Stimulated activated CD4-positive, alpha-beta T cell treated with anti-CD3 and anti-CD28 coated beads, Interleukin-12 subunit alpha, Interleukin-12 subunit beta, amount 100 ng/mL, for 48 hours (primary cell): Measurements from ENCODE around the gene ZNF407.

Experiments
- DNase-seq, 3 donors: peaks; one replicate each; pipeline ENCODE4 v3.0.0-alpha.2; 2020; ENCODE audit warnings: low read depth in 2 of 3, low spot score in 1 of 3

Gene ZNF407

DNA sequence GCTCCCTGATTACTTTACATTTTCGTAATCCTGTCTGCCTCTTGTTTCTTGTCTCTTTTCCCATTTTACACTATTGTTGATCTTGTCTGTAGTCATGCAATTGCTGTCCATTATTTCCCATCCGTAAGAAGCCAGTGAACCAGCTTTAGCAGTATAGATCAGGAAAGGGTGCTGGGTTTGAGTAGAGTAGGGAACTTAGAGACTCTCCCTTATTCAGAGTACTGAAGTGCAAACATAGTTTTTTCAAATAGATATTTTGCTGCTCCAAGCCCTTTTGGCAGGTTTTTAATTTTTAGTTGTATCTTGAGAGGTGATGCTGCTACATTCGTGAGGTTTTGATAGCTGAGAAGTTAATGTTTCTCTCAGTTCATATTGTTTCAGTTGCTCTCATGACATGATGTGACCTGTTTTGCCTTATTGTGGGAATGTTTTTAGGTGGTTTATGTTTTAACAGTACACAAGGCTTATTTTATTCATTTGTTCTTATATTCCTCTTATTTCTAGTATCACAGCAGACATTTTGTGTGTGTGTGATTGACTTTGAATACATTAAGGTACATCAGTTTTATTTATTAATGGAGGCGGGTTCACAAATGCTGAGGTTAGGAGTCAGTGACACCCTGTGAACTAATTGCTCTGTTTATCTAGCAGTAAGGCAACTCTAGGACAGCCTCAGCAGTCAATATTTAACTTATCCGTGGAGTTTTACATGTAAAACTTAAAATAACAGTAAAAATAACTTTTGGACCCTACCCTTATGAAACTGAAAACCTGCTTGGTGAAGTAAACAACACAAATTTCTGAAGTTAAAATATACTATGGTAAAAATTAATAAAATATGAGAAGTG is 118.4 kb downstream of the ZNF407 start:
- DNase-seq = no peak

DNA sequence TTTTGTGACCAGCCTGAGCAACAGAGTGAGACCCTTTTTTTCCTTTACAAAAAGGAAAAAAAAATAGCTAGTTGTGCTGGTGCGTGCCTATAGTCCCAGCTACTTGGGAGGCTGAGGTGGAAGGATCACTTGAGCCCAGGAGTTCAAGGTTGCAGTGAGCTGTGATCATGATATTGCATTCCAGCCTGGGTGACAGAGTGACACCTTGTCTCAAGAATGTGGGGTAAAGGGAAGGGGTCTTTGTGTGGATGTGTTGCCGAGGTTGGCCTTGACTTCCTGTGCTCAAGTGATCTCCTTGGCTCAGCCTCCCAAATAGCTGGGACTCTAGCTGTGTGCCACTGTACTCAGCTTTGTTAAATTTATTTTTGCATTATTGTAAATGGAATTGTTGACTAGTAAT is 120.6 kb downstream of the ZNF407 start:
- DNase-seq = no peak

DNA sequence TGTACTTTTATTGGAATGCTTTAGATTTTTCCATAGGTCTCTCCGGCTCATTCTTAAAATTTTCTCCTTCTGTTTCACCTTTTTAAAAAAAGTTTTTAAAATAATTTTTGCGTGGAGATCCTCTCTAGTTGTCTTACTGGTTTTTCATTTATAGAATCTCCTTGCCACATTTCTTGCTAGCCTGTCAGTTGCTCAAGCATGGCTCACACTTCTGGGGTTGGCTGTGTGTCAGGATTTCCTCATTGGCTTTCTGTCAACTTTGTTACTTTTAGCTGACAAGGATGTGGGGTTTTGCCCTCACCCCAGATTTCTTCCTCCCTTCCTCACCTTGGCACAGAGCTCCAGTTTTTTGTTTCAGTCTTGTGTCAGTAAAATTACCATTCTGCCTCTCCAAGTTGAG is 124.6 kb downstream of the ZNF407 start:
- no peak for DNase-seq

DNA sequence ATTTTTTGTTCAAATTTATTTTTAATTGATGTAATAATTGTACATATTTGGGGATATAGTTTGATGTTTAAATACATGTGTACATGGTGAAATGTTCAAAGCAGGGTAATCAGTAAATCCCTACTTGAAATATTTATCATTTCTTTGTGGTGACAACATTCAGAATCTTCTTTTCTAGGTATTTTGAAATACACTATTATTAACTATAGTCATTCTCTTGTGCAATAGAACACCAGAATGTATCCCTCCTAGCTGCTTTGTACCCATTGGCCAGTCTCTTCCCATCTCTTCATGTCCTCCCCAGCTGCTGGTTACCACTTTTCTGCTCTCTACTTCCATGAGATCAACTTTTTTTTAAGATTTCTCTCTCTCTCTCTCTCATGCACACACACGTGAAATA is 126.5 kb downstream of the ZNF407 start:
- no peak for DNase-seq

DNA sequence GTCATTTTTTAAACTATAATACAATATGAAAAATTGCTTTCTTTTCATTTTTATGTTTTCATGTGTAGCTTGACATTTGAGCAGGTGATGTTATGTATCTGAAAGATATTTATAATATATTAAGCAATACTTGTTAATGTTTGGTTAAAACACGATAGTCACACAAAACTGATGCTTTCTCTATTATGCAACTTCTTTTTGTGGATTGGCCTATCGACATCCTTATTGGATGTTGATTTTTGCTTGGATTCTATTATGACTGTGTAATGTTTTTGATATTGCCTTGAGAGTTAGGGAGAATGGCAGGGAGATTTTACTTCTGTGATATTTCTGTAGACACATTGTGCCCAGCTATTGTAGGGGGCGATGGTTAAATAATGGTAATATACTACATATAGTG is 128.0 kb downstream of the ZNF407 start:
- no peak for DNase-seq

DNA sequence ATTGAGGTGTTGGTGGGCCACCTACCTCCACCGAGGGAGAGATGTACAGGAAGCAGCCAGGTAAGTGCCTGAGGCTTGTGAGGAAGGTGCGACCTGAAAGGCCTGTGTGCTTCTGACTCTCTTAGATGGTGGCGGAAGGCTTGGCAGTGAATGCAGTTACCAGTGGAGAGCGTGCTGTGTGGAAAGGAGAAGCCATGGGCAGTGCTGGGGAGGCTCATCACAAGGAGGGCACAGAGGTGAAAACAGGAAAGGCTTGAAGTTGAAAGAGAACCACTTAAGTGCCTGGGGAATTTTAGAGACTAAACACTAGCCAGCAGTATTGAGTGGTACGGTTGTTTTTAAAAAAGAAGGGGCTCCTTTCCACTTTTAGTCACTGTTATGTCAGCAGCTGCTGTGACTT is 130.9 kb downstream of the ZNF407 start:
- no peak for DNase-seq

DNA sequence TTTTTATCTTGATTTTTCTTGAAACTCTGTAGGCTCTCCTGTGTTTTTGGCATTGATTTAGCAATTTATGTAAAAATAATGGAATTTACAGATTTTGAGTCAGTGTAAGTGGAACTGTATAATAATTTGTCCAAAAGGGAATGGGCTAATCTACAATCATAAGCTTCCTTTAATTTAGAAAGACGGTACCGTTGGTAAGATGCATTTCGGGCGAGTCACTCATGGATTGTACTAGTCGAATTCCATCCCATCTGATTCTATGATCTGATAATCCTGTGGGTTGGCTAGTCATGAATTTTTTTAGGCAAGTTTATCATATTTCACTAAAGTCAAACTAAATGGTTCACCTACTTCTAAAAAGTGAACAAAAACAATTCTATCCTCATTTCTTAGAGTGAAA is 133.4 kb downstream of the ZNF407 start:
- DNase-seq = no peak

DNA sequence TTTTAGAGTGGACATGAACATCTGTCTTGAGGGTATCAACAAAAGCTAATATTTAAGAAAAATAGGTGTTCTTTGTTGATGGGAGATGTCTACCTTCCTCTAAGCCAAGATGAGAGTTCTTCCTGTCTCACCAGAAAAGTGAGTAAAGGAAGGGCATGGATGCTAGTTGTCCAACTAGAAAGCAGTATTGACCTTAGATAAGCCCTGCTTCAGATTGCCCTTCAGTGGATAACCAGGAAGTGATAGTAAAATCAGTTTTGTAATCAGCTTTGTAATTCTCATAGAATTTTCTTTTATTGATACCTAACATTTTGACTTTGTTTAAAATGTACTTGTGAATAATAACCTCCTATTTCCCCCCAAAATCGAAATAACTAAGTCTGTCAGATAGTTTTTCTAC is 134.7 kb downstream of the ZNF407 start:
- DNase-seq = no peak

DNA sequence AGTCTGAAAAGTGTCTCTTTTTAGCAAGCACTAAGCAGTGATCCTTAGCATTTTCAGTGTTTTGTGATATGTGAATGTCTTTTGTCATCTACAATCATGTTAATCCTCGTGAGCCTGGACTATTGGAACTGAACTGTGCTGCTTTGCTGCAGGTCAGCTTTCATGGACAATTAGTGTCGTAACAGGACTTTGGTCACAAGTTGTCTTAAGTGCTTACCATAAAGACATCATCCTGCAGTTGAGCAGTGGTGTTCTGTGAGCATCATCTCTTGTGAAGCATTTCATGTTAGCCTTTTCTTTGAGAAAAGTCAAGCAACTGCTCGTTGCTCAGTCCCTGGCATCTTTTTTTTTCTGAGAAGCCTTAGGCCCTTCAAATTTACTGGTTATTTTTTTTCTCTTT is 135.9 kb downstream of the ZNF407 start:
- no peak for DNase-seq

DNA sequence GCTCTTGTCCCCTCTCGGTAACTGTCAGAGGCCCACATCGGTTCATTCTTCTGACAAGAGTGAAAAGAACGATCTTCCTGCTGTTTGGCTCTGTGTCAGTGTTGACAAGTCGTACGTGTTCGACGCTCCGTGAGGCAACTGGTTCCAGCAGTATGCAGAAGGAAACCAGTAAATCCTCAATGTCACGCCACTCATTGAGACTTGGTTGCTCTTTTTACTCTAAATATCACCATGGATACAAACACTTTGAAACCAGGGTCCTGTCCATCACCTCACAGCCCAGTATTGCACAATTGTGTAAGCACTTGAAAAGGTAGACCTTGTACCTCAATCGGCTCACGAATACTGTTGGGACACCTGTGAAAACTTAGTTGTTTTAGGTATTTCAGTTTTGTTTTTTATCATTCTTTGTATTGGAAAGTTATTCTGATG is 136.4 kb downstream of the ZNF407 start:
- no peak for DNase-seq

DNA sequence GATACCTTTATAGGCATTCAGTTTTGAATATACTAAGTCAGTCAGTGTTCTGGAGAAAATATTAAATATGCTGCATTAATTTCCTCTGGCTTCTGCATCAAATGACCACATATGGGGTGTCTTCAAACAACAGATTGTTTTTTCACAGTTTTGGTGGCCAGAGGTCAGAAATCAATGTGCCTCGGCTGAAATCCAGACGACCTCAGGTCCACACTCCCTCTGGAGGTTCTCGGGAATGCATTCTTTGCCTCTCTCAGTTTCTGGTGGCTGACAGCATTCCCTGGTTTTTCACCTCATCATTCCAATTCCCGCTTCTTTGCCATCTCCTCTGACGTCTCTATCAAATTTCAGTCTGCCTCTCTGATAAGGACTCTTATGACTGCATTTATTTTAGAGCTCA is 142.3 kb downstream of the ZNF407 start:
- DNase-seq = no peak

DNA sequence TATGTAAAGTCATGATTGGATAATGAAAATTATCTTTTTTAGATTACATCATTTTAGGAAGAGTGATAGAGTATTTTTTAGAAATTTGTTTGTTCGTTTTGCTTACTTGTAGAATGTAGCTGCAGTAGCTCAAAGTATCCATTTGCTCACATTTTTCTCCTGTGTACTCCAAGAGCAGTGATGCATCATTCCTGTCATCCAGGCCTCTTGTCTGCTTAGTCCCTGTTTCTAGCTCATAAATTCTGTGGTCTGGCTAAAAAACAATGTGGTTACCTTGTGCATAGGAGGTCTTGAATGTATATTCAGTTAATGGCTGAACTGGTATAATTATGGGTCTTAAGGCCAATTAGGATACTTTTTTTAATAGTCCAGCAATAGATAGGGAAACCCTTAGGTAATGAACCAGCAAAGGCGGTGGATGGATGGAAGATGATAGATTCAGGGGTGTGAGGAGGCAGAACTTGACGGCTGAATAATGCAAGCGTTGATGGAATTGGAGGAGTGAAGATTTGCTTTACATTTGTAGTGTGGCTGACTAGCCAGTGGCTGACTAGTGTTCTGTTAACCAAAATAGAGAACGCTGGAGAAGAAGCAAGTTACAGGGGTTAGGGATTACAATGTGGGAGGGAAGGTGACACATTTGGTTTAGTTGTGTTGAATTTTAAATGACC is 145.0 kb downstream of the ZNF407 start:
- no peak for DNase-seq

DNA sequence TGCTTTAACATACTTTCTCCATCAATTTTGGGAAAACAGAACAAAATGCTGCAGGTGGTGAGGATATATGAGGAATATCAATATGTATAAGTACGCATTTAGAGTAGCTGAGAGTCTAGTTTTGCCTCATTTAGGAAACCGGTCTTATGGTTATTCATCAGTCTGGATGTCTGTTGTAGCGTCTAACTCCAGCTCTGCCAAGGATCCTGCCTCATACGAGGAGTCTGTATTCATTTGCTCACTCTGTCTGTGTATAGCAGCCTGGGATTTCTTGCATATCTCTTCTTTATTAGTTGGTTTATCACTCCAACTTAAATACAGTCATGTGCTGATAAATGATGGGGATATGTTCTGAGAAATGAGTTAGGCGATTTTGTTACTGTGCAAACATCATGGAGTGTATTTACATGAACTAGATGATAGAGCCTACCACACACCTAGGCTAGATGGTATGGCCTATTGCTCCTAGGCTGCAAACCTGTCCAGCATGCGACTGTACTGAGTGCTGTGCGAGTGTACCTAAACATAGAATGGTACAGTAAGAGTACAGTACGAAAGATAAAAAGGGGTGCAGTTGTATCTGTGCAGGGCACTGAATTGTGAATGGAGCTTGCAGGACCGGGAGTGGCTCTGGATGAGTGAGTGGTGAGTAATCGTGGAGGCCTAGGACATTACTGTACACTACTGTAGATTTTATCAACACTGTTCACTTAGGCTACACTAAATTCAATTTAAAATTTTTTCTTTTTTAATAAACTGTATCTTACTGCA is 148.1 kb downstream of the ZNF407 start:
- DNase-seq = no peak

DNA sequence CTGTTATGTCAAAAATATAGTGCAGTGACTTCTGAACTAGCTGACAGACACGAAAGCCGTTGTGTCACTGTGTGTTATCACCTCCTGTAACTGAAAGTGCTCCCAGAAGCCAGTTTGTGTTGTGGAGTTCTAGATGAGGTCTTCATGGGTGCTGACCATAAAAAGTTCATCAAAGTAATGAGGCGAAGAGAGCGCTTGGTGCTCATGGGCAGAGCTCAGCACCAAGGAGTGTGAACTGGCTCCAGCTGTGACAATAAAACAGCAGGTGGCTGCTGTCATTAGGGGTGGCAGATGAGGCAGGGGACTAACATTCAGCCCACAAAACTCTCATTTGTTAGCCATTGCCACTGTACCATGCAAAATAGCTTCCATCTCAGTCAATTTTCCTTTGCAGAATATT is 151.1 kb downstream of the ZNF407 start:
- no peak for DNase-seq

DNA sequence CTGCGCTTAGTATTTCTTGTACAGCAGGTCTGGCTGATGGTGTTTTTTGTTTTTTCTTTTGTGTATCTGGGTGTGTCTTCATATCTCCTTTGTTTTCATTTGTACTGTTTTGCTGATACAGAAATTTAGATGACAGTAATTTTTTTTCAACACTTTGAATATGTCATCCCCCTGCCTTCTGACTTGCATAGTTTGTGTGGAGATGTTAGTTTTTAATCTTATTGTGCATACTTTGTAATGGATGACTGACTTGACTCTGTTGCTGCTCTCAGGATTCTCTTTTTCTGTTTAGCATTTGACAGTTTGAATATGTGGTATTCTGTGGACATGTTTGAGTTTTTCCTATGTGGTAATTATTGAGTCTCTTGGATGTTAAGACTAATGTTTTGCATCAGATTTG is 161.3 kb downstream of the ZNF407 start:
- no peak for DNase-seq

DNA sequence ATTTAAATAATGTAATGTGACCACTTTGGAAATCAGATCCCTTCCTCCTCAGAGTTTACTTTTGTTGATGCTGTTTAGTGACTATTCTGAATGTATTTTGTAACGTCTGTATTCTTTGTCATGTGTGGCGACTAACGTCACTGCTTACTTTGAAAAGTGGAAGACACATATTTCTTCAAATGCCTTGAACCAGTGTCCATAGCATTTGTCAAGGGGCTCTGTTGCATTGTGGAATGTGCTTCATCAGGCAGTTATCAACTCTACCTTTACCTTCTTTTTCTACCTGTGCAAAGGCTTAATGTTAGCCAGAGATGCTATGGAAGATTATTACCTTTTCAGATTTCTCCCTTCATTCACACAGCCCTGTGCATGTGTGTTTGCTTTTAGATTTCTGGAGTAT is 162.4 kb downstream of the ZNF407 start:
- no peak for DNase-seq

DNA sequence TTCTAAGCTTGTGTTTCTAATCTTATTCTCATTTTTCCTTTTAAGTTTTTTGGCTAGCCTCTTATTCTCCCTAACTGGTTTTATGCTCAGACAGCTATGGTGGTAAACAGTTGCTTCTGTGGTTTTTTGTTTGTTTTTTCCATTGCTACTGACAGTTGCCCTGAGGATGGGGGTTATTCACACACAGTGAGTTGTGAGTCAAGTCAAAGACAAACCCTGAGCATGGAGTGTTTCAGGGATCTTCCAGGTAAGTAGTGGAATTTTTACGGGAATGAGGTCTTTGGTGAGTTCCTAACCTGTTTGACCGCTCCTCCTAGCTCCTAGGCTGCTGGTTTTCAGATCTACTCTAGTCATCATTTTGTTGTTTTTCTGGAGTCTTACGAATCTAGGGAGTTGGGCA is 162.8 kb downstream of the ZNF407 start:
- DNase-seq = no peak

DNA sequence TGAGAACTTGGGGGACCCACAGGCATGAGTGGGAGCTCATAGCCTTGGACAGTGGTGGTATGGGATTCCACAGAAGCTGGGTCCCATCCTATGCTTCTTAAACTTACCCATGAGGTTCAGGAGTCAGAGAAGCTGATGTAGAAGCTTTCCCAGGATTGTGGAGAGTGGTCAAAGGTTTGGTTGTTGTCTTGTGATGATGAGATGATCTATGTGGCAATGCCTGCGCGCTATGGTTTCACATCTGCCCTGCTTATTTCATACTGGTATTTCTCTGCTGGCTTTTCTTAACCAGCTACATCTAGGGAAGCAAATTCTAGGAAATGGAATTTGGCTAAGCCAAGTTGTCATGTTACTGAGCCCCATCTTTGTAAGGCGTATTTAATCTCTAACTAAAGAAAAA is 168.6 kb downstream of the ZNF407 start:
- DNase-seq = no peak

DNA sequence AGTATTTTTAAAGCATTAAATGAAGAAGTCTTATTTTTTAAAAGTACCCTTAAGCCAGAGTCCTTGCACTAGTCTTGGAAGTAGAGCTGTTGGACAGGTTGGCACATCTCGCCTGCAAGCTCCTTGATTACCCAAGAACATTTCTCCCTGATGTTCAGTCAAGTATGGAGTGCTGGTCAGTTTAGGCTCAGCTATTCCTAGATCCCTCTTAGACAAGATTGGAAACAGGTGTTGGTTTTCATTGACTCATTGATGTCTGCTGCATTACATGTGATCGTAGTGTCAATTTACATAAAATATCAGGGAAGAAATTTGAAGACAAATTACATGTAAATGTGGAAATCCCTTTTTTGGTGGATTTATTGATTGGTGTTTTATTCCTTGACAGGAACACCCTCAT is 170.4 kb downstream of the ZNF407 start:
- DNase-seq = no peak

DNA sequence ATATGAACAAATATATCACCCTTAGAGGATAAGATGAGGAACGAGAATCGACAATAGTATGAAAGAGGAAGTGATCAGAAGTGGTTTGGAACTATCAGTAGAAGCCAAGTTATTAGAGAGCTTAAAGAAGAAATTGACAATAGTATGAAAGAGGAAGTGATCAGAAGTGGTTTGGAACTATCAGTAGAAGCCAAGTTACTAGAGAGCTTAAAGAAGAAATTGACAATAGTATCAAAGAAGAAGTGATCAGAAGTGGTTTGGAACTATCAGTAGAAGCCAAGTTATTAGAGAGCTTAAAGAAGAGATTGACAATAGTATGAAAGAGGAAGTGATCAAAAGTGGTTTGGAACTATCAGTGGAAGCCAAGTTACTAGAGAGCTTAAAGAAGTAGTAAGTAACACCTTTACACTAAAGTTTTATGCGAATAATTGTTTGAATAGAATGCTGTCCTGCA is 175.5 kb downstream of the ZNF407 start:
- DNase-seq = no peak

DNA sequence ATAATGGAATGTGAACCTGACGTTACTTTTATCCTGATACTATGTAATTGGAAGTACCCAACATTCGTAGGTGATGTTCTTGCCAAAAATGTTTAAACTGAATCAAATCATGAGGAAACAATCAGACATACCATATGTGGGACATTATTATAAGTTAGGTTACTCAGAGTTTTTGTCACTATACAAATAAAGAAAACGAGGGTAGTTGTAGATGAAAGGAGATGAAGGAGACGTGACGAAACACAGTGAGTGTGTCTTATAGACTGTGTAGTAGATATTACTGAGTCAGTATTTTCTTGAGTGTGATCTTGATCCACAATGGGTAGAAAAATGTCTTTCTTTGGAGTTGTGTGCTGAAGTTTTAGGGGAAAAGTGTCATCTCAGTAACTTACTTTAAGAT is 176.8 kb downstream of the ZNF407 start:
- DNase-seq = no peak

DNA sequence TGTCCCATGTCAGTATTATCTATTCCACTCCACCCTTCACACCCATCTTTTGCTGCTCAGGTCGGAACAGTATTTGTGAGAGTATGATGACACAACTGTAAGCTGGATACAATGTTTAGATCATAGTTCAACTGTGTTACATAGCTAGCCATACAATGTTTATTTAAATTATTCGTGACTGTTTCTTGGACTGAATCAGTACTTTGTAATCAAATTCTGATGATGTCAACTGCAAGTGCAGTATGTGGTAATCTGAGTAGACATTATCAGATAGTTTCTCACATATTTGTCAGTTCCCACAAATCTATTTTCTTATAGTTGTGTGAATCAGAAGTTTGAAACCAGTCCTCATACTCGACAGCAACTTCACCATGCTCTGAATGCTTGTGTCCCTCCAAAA is 177.6 kb downstream of the ZNF407 start:
- DNase-seq = no peak
